Measurements from ENCODE around the gene NDUFA8.
A peak's percentile ranks its signal among the peaks of the same experiment; 100 is the strongest.

Gene NDUFA8

GRCh38 chr9:122134822-122135528, 24.6 kb downstream of the NDUFA8 start:
- no peak for FAIRE-seq

- FAIRE-seq: no peak
Measured at GRCh38 chr9:122133984-122134535, 25.5 kb downstream of the NDUFA8 start.

GRCh38 chr9:122133263-122133983, 26.2 kb downstream of the NDUFA8 start:
- FAIRE-seq: no peak

GRCh38 chr9:122132539-122132938, 27.0 kb downstream of the NDUFA8 start:
- FAIRE-seq: no peak

GRCh38 chr9:122131401-122132001, 28.1 kb downstream of the NDUFA8 start:
- FAIRE-seq: no peak

GRCh38 chr9:122130837-122131236, 28.7 kb downstream of the NDUFA8 start:
- FAIRE-seq: no peak

- no peak for FAIRE-seq
Measured at GRCh38 chr9:122129969-122130368, 29.6 kb downstream of the NDUFA8 start.

GRCh38 chr9:122128969-122129343, 30.6 kb downstream of the NDUFA8 start:
- FAIRE-seq: no peak

- FAIRE-seq: no peak
Measured at GRCh38 chr9:122128007-122128968, 31.3 kb downstream of the NDUFA8 start.

GRCh38 chr9:122127396-122127798, 32.2 kb downstream of the NDUFA8 start:
- no peak for FAIRE-seq

- no peak for FAIRE-seq
Measured at GRCh38 chr9:122126331-122127261, 33.0 kb downstream of the NDUFA8 start.

GRCh38 chr9:122125509-122126330, 33.9 kb downstream of the NDUFA8 start:
- no peak for FAIRE-seq

GRCh38 chr9:122125158-122125508, 34.4 kb downstream of the NDUFA8 start:
- peak; percentile 29 for FAIRE-seq

- FAIRE-seq: no peak
Measured at GRCh38 chr9:122124528-122124927, 35.1 kb downstream of the NDUFA8 start.

GRCh38 chr9:122124048-122124447, 35.5 kb downstream of the NDUFA8 start:
- FAIRE-seq: no peak

- no peak for FAIRE-seq
Measured at GRCh38 chr9:122122903-122123632, 36.5 kb downstream of the NDUFA8 start.

- FAIRE-seq: no peak
Measured at GRCh38 chr9:122122468-122122867, 37.1 kb downstream of the NDUFA8 start.

GRCh38 chr9:122121931-122122330, 37.6 kb downstream of the NDUFA8 start:
- FAIRE-seq: no peak

- FAIRE-seq: no peak
Measured at GRCh38 chr9:122121391-122121790, 38.2 kb downstream of the NDUFA8 start.
